GM19467 (cell line): ENCODE data around the gene MRPS5.
A peak's percentile ranks its signal among the peaks of the same experiment; 100 is the strongest.
"Not testable (repeated sequence)": the region's sequence is repeated elsewhere in the genome, so short reads cannot be mapped to it uniquely, and the experiment has no call there.

ENCODE experiments used
- ATAC-seq: cut with Tn5 transposase; IDR thresholded peaks from one replicate; pipeline ENCODE4 v1.9.1; 2021; ENCODE audit warnings: mild to moderate bottlenecking, moderate library complexity; ENCODE audit not compliant: unreplicated experiment

Gene MRPS5

DNA sequence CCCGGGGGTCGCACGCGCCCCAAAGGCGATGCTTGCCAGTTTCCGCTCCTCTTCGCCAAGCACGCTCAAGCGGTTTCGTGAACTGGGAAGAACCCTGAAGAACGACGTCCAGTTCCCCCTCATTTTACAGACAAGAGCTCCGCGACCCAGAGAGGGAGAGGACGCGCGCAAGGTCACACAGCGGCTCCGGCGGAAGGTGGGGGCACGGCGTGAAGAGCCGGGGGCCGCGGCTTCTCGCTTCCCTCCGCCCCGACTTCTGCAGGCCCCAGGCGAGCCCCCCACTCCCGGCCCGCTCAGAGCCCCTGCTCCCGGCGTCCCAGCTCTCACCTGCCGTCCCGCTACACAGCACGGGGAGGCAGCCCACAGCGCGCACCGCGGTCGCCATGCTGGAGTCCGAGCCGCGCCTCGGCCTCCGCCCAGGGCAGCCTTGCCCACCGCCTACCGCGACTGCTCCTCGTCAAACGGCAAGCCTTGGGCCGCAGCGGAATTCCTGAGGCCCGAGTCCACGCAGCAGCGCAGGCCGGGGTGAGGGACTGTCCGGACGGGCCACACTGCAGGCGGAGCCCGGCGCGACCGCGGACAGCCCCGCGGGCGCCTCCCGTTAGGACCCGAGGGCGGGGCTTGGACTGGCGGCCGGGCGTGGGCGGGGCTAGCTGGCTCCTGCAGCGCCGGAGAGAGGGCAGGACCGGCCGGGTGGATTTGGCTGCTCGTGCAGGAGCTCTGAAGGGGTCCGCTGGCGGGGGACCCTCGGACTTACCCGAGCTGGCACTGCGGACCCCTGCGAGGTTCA lies at the start of gene MRPS5:
MRPS5 (minus strand) TSS at position 402 of the 790 bp plus-strand sequence; CDS start at position 385, 17 bp downstream.
- peak; percentile 90 for ATAC-seq

DNA sequence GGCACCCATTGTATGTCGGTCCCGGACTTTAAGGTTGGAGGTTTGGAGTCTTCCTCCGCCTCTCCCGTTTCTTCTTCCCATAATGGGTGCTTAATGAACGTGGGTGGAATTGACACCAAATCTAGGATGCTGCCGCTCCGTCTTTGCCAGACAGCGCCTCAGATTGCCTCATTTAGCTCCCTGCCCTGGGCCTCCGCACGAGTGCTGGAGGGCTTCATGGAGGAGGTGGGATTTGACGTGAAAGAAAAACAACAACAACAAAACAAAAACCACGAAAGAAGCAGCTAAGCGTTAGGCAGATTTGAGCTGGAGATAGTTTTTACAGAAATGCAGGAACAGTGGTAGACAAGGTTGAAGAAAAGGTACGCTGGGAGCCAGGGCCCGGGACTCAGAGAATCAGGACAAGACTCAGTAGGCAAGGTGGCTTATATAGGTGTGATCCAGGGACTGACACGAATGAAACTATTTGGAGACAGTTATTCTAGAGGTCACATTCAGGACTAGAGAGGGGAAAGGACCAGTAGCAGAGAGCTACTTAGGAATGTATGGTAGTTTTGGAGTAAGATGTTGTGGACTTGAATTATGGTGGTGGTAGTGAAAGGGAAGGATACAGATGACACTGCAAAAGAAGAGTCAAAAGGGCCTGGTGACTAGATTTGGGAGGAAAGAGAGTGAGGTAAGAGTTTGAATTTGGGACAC lies 44.6 kb upstream of the MRPS5 start:
- ATAC-seq: peak; percentile 3

DNA sequence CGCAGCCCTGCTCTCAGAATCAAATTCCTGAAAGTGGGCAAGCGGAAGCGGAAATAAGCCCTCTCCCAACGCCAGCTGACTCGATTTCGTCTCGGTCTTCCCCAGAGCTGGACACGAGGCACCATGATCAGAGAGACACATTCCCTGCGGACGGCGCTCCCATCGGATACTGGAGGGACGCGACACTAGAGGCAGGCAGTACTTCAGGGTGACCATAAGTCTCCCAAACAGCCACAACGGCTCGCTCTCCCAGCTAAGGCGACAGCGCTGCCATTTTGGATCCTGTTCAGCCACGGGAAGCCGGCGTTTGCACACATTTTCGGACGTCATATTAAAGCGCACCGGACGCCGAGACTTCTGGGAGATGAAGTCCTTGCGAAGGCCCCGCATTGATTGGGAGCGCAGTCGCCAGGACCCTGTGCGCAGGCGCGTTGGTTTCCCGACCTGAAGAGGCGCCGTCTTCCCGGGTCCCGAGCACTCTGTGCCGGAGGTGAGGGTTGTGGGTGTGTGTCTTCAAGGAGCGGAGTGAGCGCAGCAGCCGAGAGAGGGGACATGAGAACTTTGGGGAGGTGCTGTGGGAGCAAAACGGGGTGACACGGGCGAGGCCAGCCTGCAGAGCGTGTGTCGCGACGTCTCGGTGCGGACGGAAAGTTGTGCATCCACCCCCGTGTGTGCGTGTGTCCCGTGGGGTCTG lies 43.9 kb upstream of the MRPS5 start, which contains the start of gene ZNF2:
ZNF2 (plus strand) TSS at position 439 of the 694 bp plus-strand sequence. CDS start 10,418 bp downstream, outside the sequence.
- ATAC-seq: peak; percentile 92

DNA sequence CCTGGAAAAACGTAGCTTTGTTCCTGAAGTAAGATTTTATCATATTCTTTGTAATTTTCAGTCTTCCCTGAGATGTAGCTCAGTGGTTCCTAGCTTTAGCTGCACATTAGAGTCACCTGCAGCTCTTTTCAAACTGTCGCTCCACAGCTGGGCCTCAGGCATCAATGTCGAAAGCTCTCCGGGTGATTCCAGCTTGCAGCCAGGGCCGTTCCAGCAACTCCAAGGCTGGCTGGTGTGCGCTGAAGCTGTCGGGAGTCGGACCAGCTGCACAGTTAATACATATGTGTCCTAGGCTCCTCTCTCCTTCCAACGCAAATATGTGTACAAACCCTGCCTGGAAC lies 43.4 kb upstream of the MRPS5 start:
- ATAC-seq: peak; percentile 7

DNA sequence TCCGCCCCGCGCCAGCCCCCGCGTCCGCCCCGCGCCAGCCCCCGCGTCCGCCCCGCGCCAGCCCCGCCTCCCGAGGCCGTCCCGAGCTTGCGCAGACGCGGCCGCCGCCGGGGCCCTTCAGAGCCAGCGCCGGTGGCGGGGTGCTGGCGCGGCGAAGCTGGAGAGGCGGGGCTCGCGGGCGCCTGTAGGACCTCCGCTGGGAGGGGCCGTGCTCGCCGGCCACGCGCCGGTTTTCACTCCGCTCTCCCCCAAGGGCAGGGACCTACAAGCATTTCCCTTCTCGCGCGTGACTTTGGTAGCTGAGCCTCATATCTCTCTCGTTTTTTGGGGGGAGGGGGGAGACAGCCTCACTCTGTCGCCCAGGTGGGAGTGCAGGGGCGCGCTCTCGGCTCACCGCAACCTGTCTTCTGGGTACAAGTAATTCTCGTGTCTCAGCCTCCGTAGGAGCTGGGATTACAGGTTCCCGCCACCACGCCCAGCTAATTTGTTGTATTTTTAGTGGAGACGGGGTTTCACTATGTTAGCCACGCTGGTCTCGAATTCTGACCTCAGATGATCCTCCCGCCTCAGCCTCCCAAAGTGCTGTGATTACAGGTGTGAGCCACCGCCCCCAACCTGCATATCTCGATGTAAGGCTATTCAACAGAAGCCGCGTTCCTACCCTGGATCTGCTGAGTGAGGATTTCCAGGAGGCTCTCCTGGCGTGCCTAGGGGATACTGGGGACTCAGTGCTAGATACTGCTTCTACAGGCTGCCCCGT lies 38.3 kb upstream of the MRPS5 start, which contains the start of gene ZNF514:
ZNF514 (minus strand) TSS at position 159 of the 760 bp plus-strand sequence. CDS start 6,595 bp downstream, outside the sequence.
- ATAC-seq: peak; percentile 87

DNA sequence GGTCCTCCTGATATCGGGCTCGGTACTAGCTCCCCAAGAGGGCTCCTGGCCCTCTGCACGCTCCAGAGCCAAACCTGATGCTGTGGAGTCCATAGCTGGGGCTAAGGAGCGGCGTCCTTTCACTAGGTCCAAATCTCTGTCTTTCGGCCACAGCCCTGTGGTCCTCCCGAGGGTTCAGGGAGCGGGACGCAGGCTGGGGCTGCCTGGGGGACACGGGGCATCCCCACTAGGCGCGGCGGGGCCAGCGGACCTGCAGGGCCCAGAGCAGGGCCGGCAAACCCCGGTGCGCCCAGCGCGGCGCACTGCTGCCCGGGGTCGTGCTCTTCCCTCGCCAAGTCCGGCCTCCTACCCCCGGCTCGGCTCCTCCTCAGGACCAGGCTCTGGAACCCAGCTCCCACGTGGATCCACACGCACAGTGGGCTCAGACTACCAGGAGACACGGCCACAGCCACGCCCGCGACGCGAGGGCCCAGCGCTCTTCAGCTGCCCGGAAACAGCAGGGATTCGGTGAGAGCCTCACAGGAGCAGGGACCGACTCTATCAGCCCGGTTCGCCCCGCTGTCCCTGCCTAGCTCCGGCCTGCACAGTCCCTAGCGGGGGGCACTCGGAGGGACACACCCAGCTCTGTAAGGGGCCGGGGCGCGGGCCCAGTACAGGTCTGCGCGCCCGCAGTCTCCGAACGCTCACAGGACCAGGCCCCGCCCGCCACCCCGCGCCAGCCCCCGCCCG lies 37.4 kb upstream of the MRPS5 start:
- peak; percentile 39 for ATAC-seq

DNA sequence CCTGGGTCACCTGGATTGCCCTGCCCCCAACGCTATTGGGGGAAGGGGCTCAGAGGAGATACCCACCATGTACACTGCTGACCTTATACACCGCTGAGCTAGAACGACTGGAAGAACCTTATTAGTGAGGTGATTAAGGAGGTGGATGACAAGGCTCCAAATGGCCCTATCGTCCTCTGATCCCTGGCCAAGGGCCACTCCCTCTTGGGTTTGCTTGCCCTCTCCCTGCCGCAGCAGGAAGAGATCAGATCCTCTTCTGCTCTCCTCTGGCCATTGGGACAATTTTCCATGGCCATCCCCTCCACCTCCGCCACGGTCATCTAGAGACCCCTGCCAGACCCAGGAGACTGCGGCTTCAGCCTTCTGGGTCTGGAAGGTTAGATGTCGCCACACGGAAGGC lies 36.8 kb upstream of the MRPS5 start:
- ATAC-seq: no peak

DNA sequence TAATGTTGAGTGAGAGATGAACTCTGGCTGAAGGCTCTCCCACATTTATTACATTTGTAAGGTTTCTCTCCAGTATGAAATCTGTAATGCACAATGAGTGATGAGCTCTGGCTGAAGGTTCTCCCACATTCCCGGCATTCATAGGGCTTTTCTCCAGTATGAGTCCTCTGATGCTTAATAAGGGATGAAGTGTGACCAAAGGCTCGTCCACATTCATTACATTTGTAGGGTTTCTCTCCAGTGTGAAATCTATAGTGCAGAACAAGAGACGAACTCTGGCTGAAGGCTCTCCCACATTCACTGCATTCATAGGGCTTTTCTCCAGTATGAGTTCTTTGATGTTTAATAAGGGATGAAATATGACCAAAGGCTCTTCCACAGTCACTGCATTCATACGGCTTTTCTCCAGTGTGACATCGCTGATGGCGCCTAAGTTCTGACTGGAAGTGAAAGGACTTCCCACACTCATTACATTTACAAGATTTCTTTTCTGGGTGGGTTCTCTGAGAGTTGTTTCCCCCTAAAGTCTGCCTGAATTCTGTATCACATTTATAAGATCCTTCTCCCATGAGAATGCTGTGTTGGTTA lies 27.9 kb upstream of the MRPS5 start:
- ATAC-seq: no peak

DNA sequence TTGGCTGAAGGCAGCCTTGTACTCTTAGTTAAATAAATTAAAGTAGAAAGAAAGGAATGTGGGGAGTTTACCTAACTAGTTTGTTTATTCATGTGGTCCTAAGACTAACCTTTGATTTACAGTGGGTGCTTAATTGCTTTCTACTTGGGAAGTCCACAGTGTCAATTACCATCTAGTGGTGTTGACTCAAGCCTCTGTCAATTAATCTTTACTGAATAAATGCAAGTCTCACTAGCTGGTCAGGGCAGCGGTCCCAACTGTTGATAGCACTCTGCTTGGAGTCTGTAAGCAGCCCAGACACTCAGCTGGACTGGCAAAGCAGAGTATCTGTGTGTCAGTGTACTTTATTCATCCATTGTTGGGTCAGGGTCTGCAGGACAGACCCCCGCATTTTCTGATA lies 22.2 kb upstream of the MRPS5 start:
- ATAC-seq: no peak

DNA sequence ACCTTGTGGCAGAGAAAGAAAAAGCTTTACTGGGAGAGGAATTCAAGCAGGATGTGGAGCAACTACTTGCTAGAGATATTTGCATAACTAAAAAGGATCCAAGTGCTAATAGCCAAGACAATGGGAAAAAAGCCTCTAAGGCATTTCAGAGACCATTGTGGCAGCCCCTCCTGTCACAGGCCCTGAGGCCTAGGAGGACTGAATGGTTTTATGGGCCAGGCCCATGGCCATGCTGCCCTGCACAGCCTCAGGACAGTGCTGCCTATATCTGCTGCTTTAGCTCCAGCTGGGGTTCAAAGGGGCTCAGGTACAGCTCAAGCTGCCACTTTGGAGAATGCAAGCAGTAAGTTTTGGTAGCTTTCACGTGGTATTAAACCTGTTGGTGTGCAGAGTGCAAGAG lies 17.1 kb upstream of the MRPS5 start:
- ATAC-seq: no peak

DNA sequence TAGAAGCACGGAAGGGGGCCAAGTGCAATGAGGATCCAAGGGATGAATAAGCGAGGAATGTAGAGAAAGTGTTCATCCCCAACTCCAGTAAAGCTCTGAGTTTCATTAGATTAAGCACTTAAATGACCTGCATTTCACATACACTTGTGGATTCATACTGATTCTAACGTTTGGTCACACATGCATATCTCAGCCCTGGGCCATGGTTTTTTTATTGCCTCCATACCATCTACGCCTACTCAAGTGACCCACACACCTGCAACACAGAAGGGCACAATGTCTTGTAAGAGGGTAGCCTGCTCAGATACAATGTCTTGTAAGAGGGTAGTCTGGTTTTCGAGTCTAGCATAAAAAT lies 566 bp upstream of the MRPS5 start:
- ATAC-seq: no peak

DNA sequence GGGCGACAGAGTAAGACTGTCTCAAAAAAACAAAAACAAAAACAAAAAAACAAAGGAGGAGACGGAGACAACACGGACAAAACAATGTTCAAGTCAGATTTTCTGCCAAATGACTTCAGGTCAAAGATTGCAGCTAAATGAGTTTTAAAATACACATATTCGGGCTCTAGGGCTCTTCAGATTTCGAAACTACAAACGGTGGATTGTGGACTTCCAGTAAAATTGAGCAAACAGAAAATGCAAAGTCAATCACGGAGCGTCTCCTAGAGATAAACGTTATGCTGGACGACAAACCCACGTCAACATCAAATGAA lies 558 bp downstream of the MRPS5 start:
- ATAC-seq: no peak

DNA sequence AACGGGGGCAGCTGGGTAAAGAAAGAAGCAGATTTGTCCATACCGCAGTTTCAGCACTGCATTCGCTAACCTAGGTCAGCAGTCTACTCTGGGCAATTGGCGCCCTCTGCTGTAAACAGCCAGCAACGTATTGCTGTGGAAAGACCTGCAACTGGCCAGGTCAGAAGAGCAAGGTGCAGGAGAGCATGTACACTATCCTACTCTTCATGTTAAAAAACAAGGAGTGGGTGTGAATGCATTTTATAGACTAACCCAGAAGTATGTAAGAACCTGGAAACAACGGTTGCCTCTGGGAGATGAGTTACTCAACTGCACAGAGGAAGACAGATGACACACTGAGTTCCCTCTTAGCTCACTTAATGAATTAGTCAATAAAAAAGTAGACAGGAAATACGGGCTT lies 6.2 kb downstream of the MRPS5 start:
- peak; percentile 88 for ATAC-seq

DNA sequence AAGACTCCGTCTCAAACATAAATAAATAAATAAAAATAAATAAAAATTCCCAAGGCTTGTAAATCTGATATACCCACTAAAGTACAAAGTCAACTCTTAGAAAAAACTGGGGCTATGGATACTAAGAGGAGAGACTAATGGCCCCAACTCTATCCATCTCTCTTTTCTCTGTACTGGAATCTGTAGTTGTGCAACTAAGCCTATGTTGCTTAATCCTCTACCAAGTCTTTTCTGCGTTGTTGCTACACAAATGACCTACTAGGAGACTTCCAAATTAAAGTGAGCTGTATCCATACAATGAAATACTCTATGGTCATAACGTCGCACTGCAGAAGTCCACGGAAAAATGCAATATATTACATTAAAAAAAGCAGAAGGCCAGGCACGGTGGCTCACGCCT lies 8.1 kb downstream of the MRPS5 start:
- ATAC-seq: no peak

DNA sequence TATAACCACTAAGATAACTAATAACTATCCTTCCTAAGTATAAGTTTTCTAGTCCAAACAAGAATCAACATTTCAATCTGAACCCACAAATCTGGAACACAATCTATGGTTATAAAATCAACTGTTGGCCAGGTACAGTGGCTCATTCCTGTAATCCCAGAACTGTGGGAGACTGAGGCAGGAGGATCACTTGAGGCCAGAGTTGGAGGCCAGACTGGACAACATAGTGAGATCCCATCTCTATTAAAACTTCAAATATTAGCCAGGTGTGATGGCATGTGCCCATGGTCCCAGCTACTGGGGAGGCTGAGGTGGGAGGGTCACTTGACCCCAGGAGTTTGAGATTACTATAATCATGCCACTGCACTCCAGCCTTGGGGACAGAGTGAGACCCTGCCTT lies 11.2 kb downstream of the MRPS5 start:
- ATAC-seq: no peak

DNA sequence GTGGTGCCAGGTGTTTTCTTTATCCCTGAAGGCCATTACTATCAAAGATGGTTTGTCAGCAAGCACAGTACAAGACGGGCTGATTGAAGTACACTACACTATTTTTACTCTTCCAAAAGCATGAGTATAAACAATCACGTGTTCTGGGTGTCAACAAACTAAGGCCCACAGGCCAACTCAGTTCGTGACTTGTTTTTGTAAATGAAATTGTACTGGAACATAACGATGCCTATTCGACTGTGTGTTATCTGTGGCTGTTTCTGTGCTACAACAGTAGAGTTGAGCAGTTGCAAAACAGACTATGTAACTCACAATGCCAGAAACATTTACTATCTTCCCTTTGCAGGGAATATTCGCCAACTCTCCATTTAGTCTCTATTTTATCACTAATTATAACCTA lies 12.3 kb downstream of the MRPS5 start:
- ATAC-seq: no peak

DNA sequence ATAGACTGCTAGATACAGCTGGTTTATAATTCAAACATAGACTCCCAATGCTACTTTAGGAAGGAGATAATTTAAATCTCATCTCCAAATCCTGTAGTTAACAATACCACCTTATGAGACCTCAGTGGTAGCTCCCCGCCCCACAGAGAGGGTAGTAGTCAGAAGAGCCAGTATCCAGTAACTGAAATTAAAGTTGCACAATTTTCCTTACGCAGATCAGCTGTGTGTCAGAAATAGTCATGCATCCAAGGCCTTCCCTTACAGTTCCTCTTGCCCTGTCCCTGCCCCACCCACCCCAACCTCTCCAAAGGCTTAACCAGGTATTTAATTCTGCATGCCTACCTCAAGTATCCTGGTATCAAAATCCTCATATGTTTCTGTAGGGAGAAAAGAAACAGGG lies 15.5 kb downstream of the MRPS5 start:
- ATAC-seq: no peak

DNA sequence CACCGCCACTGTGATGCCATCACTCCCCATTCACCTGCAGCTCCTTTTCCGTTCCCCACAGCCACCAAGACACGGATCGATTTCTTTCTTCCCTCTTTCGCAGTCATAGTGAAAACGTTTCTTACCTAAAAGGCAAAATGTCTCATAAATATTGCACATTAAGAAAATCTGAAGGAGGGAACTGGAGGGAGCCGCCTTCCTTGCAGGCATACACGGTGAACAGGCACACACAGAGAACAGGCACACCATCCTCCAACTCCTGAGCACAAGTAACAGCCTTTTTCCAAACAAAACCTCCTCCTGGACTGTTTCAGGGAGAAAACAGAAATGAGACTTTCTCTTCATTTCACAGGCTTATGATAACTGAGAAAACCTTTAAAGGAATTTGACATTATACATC lies 17.0 kb downstream of the MRPS5 start:
- ATAC-seq: no peak

DNA sequence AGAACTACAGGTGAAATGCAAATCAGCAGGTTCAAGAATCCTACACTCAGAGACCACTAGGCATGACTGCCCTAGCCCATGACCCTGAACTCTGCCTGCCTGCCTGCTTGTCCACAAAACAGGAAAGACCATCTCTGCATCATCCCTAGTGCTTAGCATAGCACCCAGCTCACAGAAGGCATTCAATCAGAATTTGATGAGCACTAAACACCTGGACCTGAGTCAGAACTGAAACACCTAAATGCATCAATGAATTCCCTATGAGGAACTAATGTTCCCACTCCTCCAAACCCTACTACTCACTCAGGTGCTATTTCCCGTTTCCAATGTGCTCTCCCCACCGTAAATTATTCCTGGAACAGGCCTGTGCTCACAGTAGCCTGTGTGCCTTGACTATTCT lies 21.7 kb downstream of the MRPS5 start:
- no peak for ATAC-seq

DNA sequence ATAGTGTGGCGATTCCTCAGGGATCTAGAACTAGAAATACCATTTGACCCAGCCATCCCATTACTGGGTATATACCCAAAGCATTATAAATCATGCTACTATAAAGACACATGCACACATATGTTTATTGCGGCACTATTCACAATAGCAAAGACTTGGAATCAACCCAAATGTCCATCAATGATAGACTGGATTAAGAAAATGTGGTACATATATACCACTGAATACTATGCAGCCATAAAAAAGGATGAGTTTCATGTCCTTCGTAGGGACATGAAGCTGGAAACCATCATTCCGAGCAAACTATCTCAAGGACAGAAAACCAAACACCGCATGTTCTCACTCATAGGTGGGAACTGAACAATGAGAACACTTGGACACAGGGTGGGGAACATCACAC lies 23.3 kb downstream of the MRPS5 start:
- ATAC-seq: not testable (repeated sequence)
